Breast epithelium (tissue), 3 donors: ENCODE results near the gene RMP24.

Source experiments
- CTCF ChIP-seq, 3 donors: fragments of 450-650 bp; IDR thresholded peaks; one replicate each; pipeline ENCODE4 v1.5.1; 2016 to 2017; ENCODE audit warnings: antibody characterized with exemption in 3 of 3, mild to moderate bottlenecking in 3 of 3, moderate library complexity in 3 of 3
- POLR2A ChIP-seq: fragments of 450-650 bp; IDR thresholded peaks from one replicate; pipeline ENCODE4 v1.6.1; 2016; ENCODE audit warnings: antibody characterized with exemption, mild to moderate bottlenecking, moderate library complexity

DNA sequence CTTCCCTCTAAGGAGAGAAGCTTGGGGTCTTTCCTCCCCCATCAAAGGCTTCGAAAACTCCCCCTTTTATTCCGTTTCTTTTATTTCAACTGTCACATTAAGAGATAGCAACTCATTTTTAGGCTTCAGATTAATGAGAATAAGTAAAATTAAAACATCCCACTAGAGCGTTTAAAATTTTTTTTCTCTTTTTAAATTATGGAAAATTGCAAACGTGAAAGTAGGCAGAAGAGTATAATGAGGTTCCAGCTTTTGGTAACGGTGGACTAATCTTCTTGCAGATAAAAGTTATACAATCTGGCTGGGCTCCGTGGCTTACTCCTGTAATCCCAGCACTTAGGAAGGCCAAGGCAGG lies 21.9 kb upstream of the RMP24 start:
- TF ChIP-seq CTCF (IDR thresholded peaks at IDR 0.05) (peak in 1 of 3 donors; percentile 2), POLR2A (no peak)
